ENCODE data around the gene FCHSD2. TPM values are rescaled to one million over a fixed set of nuclear protein-coding genes. Genes with fewer than 3 reads are reported as not detected.
A peak's percentile ranks its signal among the peaks of the same experiment; 100 is the strongest.
"Not testable (repeated sequence)": the region's sequence is repeated elsewhere in the genome, so short reads cannot be mapped to it uniquely, and the experiment has no call there.

FCHSD2 gene
- total RNA-seq, 1 experiment from 2014 or later, result 4.8 TPM

GRCh38 chr11:73151416-73151815 is 9.3 kb upstream of the FCHSD2 start:
- DNase-seq (ENCODE audit: low spot score), result no peak

GRCh38 chr11:73149105-73149504 is 7.0 kb upstream of the FCHSD2 start:
- DNase-seq (ENCODE audit: low spot score), result no peak

- DNase-seq (ENCODE audit: low spot score), result no peak
Observed at GRCh38 chr11:73147771-73148681, 5.9 kb upstream of the FCHSD2 start.

GRCh38 chr11:73145986-73146575 is 4.0 kb upstream of the FCHSD2 start:
- no peak for DNase-seq (ENCODE audit: low spot score)

GRCh38 chr11:73143126-73143838 is 1.2 kb upstream of the FCHSD2 start:
- peak; percentile 38 for DNase-seq (ENCODE audit: low spot score)

GRCh38 chr11:73141309-73142127 is 600 bp downstream of the FCHSD2 start:
- DNase-seq (ENCODE audit: low spot score), result peak; percentile 65

- DNase-seq (ENCODE audit: low spot score), result peak; percentile 44
Observed at GRCh38 chr11:73141031-73141308, 1.1 kb downstream of the FCHSD2 start.

GRCh38 chr11:73140213-73141030 is 1.7 kb downstream of the FCHSD2 start:
- DNase-seq (ENCODE audit: low spot score), result peak; percentile 36

GRCh38 chr11:73139476-73140198 is 2.5 kb downstream of the FCHSD2 start:
- DNase-seq (ENCODE audit: low spot score), result no peak

- no peak for DNase-seq (ENCODE audit: low spot score)
Observed at GRCh38 chr11:73137944-73138274, 4.2 kb downstream of the FCHSD2 start.

- no peak for DNase-seq (ENCODE audit: low spot score)
Observed at GRCh38 chr11:73137262-73137943, 4.7 kb downstream of the FCHSD2 start.

GRCh38 chr11:73136722-73137121 is 5.4 kb downstream of the FCHSD2 start:
- DNase-seq (ENCODE audit: low spot score), result not testable (repeated sequence)

- no peak for DNase-seq (ENCODE audit: low spot score)
Observed at GRCh38 chr11:73135346-73136284, 6.5 kb downstream of the FCHSD2 start.

GRCh38 chr11:73132349-73132748 is 9.8 kb downstream of the FCHSD2 start:
- not testable (repeated sequence) for DNase-seq (ENCODE audit: low spot score)

GRCh38 chr11:73130181-73130580 is 11.9 kb downstream of the FCHSD2 start:
- DNase-seq (ENCODE audit: low spot score), result no peak

GRCh38 chr11:73129198-73129597 is 12.9 kb downstream of the FCHSD2 start:
- DNase-seq (ENCODE audit: low spot score), result no peak

- DNase-seq (ENCODE audit: low spot score), result no peak
Observed at GRCh38 chr11:73126804-73127480, 15.2 kb downstream of the FCHSD2 start.

- DNase-seq (ENCODE audit: low spot score), result no peak
Observed at GRCh38 chr11:73124800-73125199, 17.3 kb downstream of the FCHSD2 start.
